ENCODE measurements around the gene BBS5.

Gene BBS5

GRCh38 chr2:169507698-169508097 lies 28.4 kb downstream of the BBS5 start (continued):
- TF ChIP-seq TSHZ1 (tag by site-specific recombination; IDR thresholded peaks at IDR 0.05; ENCODE audit: borderline replicate concordance) (no peak; the same call in 1 of the 2 replicates), ZNF626 (tag by site-specific recombination; IDR thresholded peaks at IDR 0.05) (0 out of 2 replicates have a peak, but pooled peaks have one; percentile 9), KLF10 (tag by site-specific recombination; IDR thresholded peaks at IDR 0.05) (0 out of 2 replicates have a peak, but pooled peaks have one; percentile 23), ZNF654 (tag by site-specific recombination; IDR thresholded peaks at IDR 0.05; ENCODE audit: low read depth) (no peak), ZNF324 (tag by site-specific recombination; IDR thresholded peaks at IDR 0.05) (no peak), ZBTB8A (tag by site-specific recombination; IDR thresholded peaks at IDR 0.05) (no peak), ZNF629 (tag by site-specific recombination; IDR thresholded peaks at IDR 0.05) (peak; percentile 84), ZNF280C (tag by site-specific recombination; IDR thresholded peaks at IDR 0.05) (no peak), ZSCAN16 (tag by site-specific recombination; IDR thresholded peaks at IDR 0.05) (no peak), FEZF1 (tag by site-specific recombination; IDR thresholded peaks at IDR 0.05) (peak; percentile 31; the same call in 1 of the 2 replicates), PBX3 (CRISPR knock-in tag; IDR thresholded peaks at IDR 0.05) (no peak), ZNF473 (tag by site-specific recombination; IDR thresholded peaks at IDR 0.05) (no peak), ZNF362 (tag by site-specific recombination; IDR thresholded peaks at IDR 0.05) (peak; percentile 90), KLF8 (tag by site-specific recombination; IDR thresholded peaks at IDR 0.05) (peak; percentile 53; the same call in 1 of the 2 replicates), TRIM28 (IDR thresholded peaks at IDR 0.05; ENCODE audit: borderline replicate concordance, low read length) (peak; percentile 56; the same call in 1 of the 2 replicates)

- Histone ChIP-seq H3K36me3 (ENCODE audit: control insufficient read depth in 2 of 2, insufficient read depth in 1 of 2, low read length in 2 of 2) (peaks cover 0 to 4% of the 10 kb centered on the region in 2 experiments; a peak in 1 of 3 replicates), H3K4me1 (ENCODE audit: control insufficient read depth, insufficient read depth, low read length) (peaks cover 14% of the 10 kb centered on the region), H3K27ac (ENCODE audit: extremely low read depth, low read depth, low read length) (no peak within 1 kb of the TSS), H3K4me3 (ENCODE audit: low read depth, low read length) (no peak within 1 kb of the TSS), H3K9me3 (ENCODE audit: control insufficient read depth, insufficient read depth, low read depth, low read length) (no peaks in the 10 kb centered on the region)
- ChIA-PET CTCF (interaction anchor here (0.5 to 1.1 kb wide), 2 partner anchors 19 to 30 kb away, joined by 3 to 5 read pairs; partner anchors contain the start of gene BBS5), POLR2A (no interaction called here)
- TF ChIP-seq ZNF654 (tag by site-specific recombination; IDR thresholded peaks at IDR 0.05; ENCODE audit: low read depth), result no peak
- no peak for TF ChIP-seq ZNF776 (tag by site-specific recombination; IDR thresholded peaks at IDR 0.05; ENCODE audit: borderline replicate concordance)
- peak; percentile 89 for TF ChIP-seq TRIM28 (IDR thresholded peaks at IDR 0.05; ENCODE audit: borderline replicate concordance, low read length)
- TF ChIP-seq PBX3 (CRISPR knock-in tag; IDR thresholded peaks at IDR 0.05), result no peak
- TF ChIP-seq ZNF623 (tag by site-specific recombination; IDR thresholded peaks at IDR 0.05), result no peak
- TF ChIP-seq ZNF280D (tag by site-specific recombination; IDR thresholded peaks at IDR 0.05), result no peak
- 0 out of 2 replicates have a peak, but pooled peaks have one; percentile 10 for TF ChIP-seq ZNF596 (tag by site-specific recombination; IDR thresholded peaks at IDR 0.05)
- no peak for TF ChIP-seq ZNF791 (tag by site-specific recombination; IDR thresholded peaks at IDR 0.05)
- TF ChIP-seq ZNF146 (tag by site-specific recombination; IDR thresholded peaks at IDR 0.05), result no peak
- peak; percentile 85 for TF ChIP-seq ZBTB17 (tag by site-specific recombination; IDR thresholded peaks at IDR 0.05)
- peak; percentile 49 for TF ChIP-seq FEZF1 (tag by site-specific recombination; IDR thresholded peaks at IDR 0.05)
- no peak for TF ChIP-seq ZNF629 (tag by site-specific recombination; IDR thresholded peaks at IDR 0.05)
- peak; percentile 25; the same call in 1 of the 2 replicates for TF ChIP-seq ZIC2 (tag by site-specific recombination; IDR thresholded peaks at IDR 0.05)
Measured at GRCh38 chr2:169509298-169509885, 30.1 kb downstream of the BBS5 start, which contains the start of gene KLHL41. KLHL41 (plus strand) TSS chr2:169509702; CDS start chr2:169509779, 77 bp downstream.
